ENCODE data around the gene LOX.

GRCh38 chr5:122029818-122030217, 48.2 kb downstream of the LOX start:
- TF ChIP-seq EZH2 (IDR thresholded peaks at IDR 0.05; ENCODE audit: insufficient read depth, low read length) (no peak), CTCF (IDR thresholded peaks at IDR 0.05; ENCODE audit: insufficient read depth, low read depth, low read length) (no peak)

All from astrocyte (in vitro differentiated cells and primary cell).